Heart left ventricle (tissue), 13 donors: Measurements from ENCODE around the gene THSD4.

ENCODE experiments used
- CTCF ChIP-seq, 12 donors: fragments of 200-600 bp; sonication (generic) in 4 of 12; IDR thresholded peaks; one replicate each; pipeline versions ENCODE4 v1.5.0 to v1.8.0; 2018 to 2022; ENCODE audit warnings: antibody characterized with exemption in 12 of 12, mild to moderate bottlenecking in 5 of 12
- POLR2A ChIP-seq, 2 donors: fragments of 450-650 bp; IDR thresholded peaks; one replicate each; pipeline ENCODE4 v1.6.1; 2017; ENCODE audit warnings: antibody characterized with exemption in 2 of 2, mild to moderate bottlenecking in 2 of 2, moderate library complexity in 2 of 2
- donor health status: ischemic (EF 13 %, LVEDD 7.1; RV severe dilation, severe dysfunction).
- donor health status: DM: no; HTN: yes; CAD: no.
- donor health status: DM: no; HTN: no; CAD: no.
- donor health status: ischemic (EF 25% LVEDD 6.9; RV normal size, moderate dysfunction).
- donor health status: ischemic (EF 25% LVEDD 5.7; RV mildly dilated, moderate dysfunction).
- donor health status: ischemic (EF 35%, LVEDD 5.7; RV mildly dilated, moderate dysfunction).
- donor health status: nonischemic (EF 11% LVEDD 7.7; RV severe dilation, severe dysfunction).
- donor health status: DM: yes; HTN: yes; CAD: no.
- donor health status: PGD.
- donor health status: ischemic (EF 29% LVEDD 5.4; RV normal size, mild dysfunction).
- donor health status: nonischemic (EF 23%, LVEDD 6.1; RV moderate dilation, normal function).

GRCh38 chr15:71612869-71613268 is 497.6 kb downstream of the THSD4 start:
- TF ChIP-seq CTCF (IDR thresholded peaks at IDR 0.05) = no peak
- no peak for TF ChIP-seq POLR2A (IDR thresholded peaks at IDR 0.05)
